CD14-positive monocyte (primary cell): ENCODE measurements around the gene SNAPC4. TPM values are rescaled to one million over a fixed set of nuclear protein-coding genes. Genes with fewer than 3 reads are reported as not detected.
A peak's percentile ranks its signal among the peaks of the same experiment; 100 is the strongest.

Experiments
- DNase-seq, 3 donors: peaks; one replicate each; pipeline ENCODE4 v3.0.0-alpha.2; 2011 to 2022
- H2AFZ ChIP-seq: 2 replicates; pipeline ENCODE4 v1.6.0; 2012; ENCODE audit warnings: mild to moderate bottlenecking, low read depth, low read length, inconsistent platforms; ENCODE audit not compliant: insufficient read depth, poor library complexity, severe bottlenecking
- H3K27ac ChIP-seq, 2 donors: 1 replicate in 1 of 2; 2 replicates in 1 of 2; pipeline ENCODE4 v1.5.1; 2012 to 2013; ENCODE audit warnings: low read length in 2 of 2, control low read depth in 1 of 2, inconsistent platforms in 1 of 2, low read depth in 1 of 2, mild to moderate bottlenecking in 1 of 2
- H3K27me3 ChIP-seq, 2 donors: one replicate each; pipeline versions ENCODE4 v1.6.0 to v1.6.1; 2011 to 2013; ENCODE audit warnings: low read length in 2 of 2; ENCODE audit not compliant: control insufficient read depth in 2 of 2, insufficient read depth in 2 of 2
- H3K36me3 ChIP-seq, 2 donors: replicated peaks in 1 of 2; 1 replicate in 1 of 2; 2 replicates in 1 of 2; pipeline versions ENCODE4 v1.5.1 to v1.6.1; 2012 to 2013; ENCODE audit warnings: low read length in 2 of 2, control low read depth in 1 of 2, inconsistent platforms in 1 of 2, mild to moderate bottlenecking in 1 of 2; ENCODE audit not compliant: insufficient read depth in 2 of 2, control insufficient read depth in 1 of 2
- H3K4me1 ChIP-seq, 2 donors: 1 replicate in 1 of 2; 2 replicates in 1 of 2; pipeline versions ENCODE4 v1.5.1 to v1.6.1; 2012 to 2013; ENCODE audit warnings: low read length in 2 of 2, control low read depth in 1 of 2, inconsistent platforms in 1 of 2, mild to moderate bottlenecking in 1 of 2, moderate library complexity in 1 of 2; ENCODE audit not compliant: insufficient read depth in 2 of 2, control insufficient read depth in 1 of 2
- H3K4me2 ChIP-seq: replicated peaks from 2 replicates; pipeline ENCODE3; 2012; ENCODE audit warnings: low read length, moderate library complexity, mild to moderate bottlenecking; ENCODE audit not compliant: poor library complexity, severe bottlenecking; ENCODE audit errors: extremely low read depth
- H3K4me3 ChIP-seq, 3 experiments: fragments of 200-600 bp in 1 of 3; sonication (generic) in 1 of 3; replicated peaks in 1 of 3; 1 replicate in 2 of 3; 2 replicates in 1 of 3; pipeline ENCODE4 v1.5.1; 2011 to 2013; ENCODE audit warnings: low read length in 3 of 3, mild to moderate bottlenecking in 3 of 3, control low read depth in 2 of 3, low read depth in 2 of 3, inconsistent platforms in 1 of 3, moderate library complexity in 1 of 3
- H3K79me2 ChIP-seq: 2 replicates; pipeline ENCODE4 v1.6.0; 2012; ENCODE audit warnings: mild to moderate bottlenecking, control low read depth, inconsistent platforms, low read length, moderate library complexity; ENCODE audit not compliant: insufficient read depth
- H3K9ac ChIP-seq: 2 replicates; pipeline ENCODE4 v1.6.0; 2017; ENCODE audit warnings: low read length, mild to moderate bottlenecking; ENCODE audit not compliant: insufficient read depth, poor library complexity, severe bottlenecking
- H3K9me3 ChIP-seq, 2 donors: replicated peaks in 1 of 2; 1 replicate in 1 of 2; 2 replicates in 1 of 2; pipeline versions ENCODE4 v1.5.1 to v1.6.1; 2012 to 2013; ENCODE audit warnings: low read length in 2 of 2, control low read depth in 1 of 2; ENCODE audit not compliant: control insufficient read depth in 1 of 2, insufficient read depth in 1 of 2
- H4K20me1 ChIP-seq: 2 replicates; pipeline ENCODE4 v1.6.0; 2012; ENCODE audit warnings: mild to moderate bottlenecking, low read length, control low read depth, moderate library complexity; ENCODE audit not compliant: insufficient read depth
- H3K27ac Mint-ChIP-seq, 7 donors: one replicate each; pipeline ENCODE4 v1.8.0; 2020; ENCODE audit warnings: mild to moderate bottlenecking in 7 of 7, mixed read lengths in 7 of 7, moderate library complexity in 6 of 7, inconsistent platforms in 2 of 7
- H3K27me3 Mint-ChIP-seq, 3 donors: one replicate each; pipeline ENCODE4 v1.8.0; 2021 to 2022; ENCODE audit warnings: low read depth in 3 of 3, mild to moderate bottlenecking in 3 of 3, mixed read lengths in 3 of 3, moderate library complexity in 3 of 3, inconsistent platforms in 1 of 3
- H3K36me3 Mint-ChIP-seq, 2 donors: one replicate each; pipeline ENCODE4 v1.8.0; 2020; ENCODE audit warnings: mixed read lengths in 2 of 2, inconsistent platforms in 1 of 2, mild to moderate bottlenecking in 1 of 2
- H3K4me1 Mint-ChIP-seq: one replicate; pipeline ENCODE4 v1.8.0; 2020; ENCODE audit warnings: mild to moderate bottlenecking, mixed read lengths
- H3K4me3 Mint-ChIP-seq, 2 donors: one replicate each; pipeline ENCODE4 v1.8.0; 2020; ENCODE audit warnings: mild to moderate bottlenecking in 2 of 2, mixed read lengths in 2 of 2, moderate library complexity in 1 of 2
- H3K9me3 Mint-ChIP-seq, 7 donors: one replicate each; pipeline ENCODE4 v1.8.0; 2020 to 2022; ENCODE audit warnings: mixed read lengths in 7 of 7, mild to moderate bottlenecking in 6 of 7, moderate library complexity in 6 of 7, inconsistent platforms in 2 of 7
- CTCF ChIP-seq: fragments of 200-600 bp; IDR thresholded peaks from one replicate; pipeline ENCODE4 v1.8.0; 2022; ENCODE audit warnings: antibody characterized with exemption, mild to moderate bottlenecking
- WGBS: methylation state at CpG from one replicate; pipeline ENCODE4 v1.1.5; 2013; ENCODE audit warnings: missing lambda C conversion rate; ENCODE audit not compliant: insufficient coverage; 5-methylcytosine and 5-hydroxymethylcytosine counted together
- intact Hi-C, 2 donors: fragments of 100-400 bp; cut with micrococcal nuclease; formaldehyde crosslinking; loops; one replicate each; pipeline versions ENCODE4 v1.15.0 to v1.15.1; 2023
- polyA plus RNA-seq, 3 donors: library from polyadenylated mRNA; depleted of rRNA in 1 of 3; unstranded in 2 of 3; stranded (reverse) in 1 of 3; fragments of 300-500 nt in 2 of 3; fragments of >200 nt in 1 of 3; fragmentation: Illumina TruSeq in 2 of 3; gene quantifications; 1 replicate in 2 of 3; 2 replicates in 1 of 3; pipeline ENCODE4 v1.2.3, GENCODE V29; 2012 to 2021

Gene SNAPC4
- polyA plus RNA-seq, 3 donors: 0.59 to 6.7 (median 1.2) TPM

DNA sequence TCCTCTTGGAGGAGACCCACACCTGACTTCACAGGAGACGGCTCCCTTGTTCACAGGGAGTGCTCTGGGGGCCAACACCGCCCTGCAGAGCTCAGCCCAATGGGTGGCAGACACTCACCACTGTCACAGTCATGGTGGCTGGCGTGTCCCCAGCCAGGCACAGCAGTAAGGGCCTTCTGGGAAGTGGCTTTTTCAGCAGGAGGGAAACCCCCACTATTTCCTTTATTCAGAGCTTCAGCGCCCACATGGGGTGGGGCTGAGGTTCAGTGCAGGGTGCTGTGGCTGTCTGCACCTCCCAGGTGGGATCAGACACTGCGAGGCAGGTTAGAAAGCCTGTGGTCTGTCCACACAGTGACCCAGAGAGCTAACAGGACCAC is 3.6 kb upstream of the SNAPC4 start:
- H3K9me3 Mint-ChIP-seq: peaks cover 0 to 2% (median 0%) of the 10 kb centered on the region in 7 donors
- no peak overlapping the region for H3K9ac ChIP-seq
- H3K79me2 ChIP-seq: peaks cover 11% of the 10 kb centered on the region

DNA sequence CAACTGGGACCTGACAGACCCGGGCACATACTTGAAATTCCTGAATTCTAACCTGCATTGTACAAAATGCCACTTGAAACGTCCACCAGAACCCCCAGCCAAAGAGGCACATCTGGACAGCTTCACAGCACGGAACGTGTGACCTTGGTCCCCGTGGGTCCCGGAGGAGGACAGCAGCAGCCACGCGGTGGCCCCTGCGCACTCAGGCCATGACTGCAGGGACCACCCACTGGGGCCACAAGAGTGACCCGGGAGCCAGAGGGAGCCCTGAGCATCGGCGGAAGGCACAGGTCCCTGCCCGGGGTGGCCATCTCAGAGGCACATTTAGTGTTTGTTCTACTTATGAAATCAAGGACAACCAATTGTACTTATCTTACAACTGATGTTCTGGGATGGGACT is 2.1 kb upstream of the SNAPC4 start:
- TF ChIP-seq CTCF: no peak
- Histone ChIP-seq H3K9me3 (no peaks in the 10 kb centered on the region), H4K20me1 (peaks cover 14% of the 10 kb centered on the region), H3K4me1 (peaks cover 17 to 23% of the 10 kb centered on the region in 2 donors), H3K4me3 (no peak overlapping the region), H3K9ac (no peak overlapping the region), H2AFZ (no peak overlapping the region), H3K36me3 (peaks cover 37 to 47% of the 10 kb centered on the region in 2 donors), H3K27ac (no peak overlapping the region), H3K4me2 (no peak overlapping the region), H3K27me3 (no peaks in the 10 kb centered on the region), H3K79me2 (peaks cover 15% of the 10 kb centered on the region)
- peaks cover 37 to 57% of the 10 kb centered on the region in 2 donors for H3K36me3 Mint-ChIP-seq
- no peak for DNase-seq
- no peak overlapping the region for H3K4me3 Mint-ChIP-seq
- H3K27me3 Mint-ChIP-seq: peaks cover 0 to 4% (median 4%) of the 10 kb centered on the region in 3 donors
- intact Hi-C loops: loop anchor here in 1 of 2 donors (5.0 kb wide), 1 partner anchor 40 kb away; the partner anchor contains the start of gene DNLZ
- peaks cover 0 to 2% (median 0%) of the 10 kb centered on the region in 7 donors for H3K9me3 Mint-ChIP-seq
- H3K4me1 Mint-ChIP-seq: peaks cover 19% of the 10 kb centered on the region
- H3K27ac Mint-ChIP-seq: peak overlapping the region in 1 of 7 donors; percentile 4
- WGBS: 97% methylated on average over 13 of the region's 13 CpGs

More for the DNA sequence above, 3.6 kb upstream of the SNAPC4 start:
- intact Hi-C loops: loop anchor here in 1 of 2 donors (5.0 kb wide), 1 partner anchor 41 kb away; the partner anchor contains the start of gene DNLZ
- H3K4me2 ChIP-seq: no peak overlapping the region
- peaks cover 43 to 55% of the 10 kb centered on the region in 2 donors for H3K36me3 ChIP-seq
- no peak for DNase-seq
- Mint-ChIP-seq H3K27me3 (peaks cover 0 to 4% (median 2%) of the 10 kb centered on the region in 3 donors), H3K27ac (no peak overlapping the region), H3K36me3 (peaks cover 37 to 58% of the 10 kb centered on the region in 2 donors), H3K4me3 (no peak overlapping the region), H3K4me1 (peaks cover 17% of the 10 kb centered on the region)
- TF ChIP-seq CTCF: no peak
- H3K27me3 ChIP-seq: no peaks in the 10 kb centered on the region
- no peak overlapping the region for H3K4me3 ChIP-seq
- no peak overlapping the region for H3K27ac ChIP-seq
- peaks cover 10% of the 10 kb centered on the region for H4K20me1 ChIP-seq
- H3K4me1 ChIP-seq: peaks cover 16 to 22% of the 10 kb centered on the region in 2 donors
- no peaks in the 10 kb centered on the region for H3K9me3 ChIP-seq
- 89% methylated on average over 3 of the region's 5 CpGs for WGBS
- H2AFZ ChIP-seq: no peak overlapping the region
